HG02571 (cell line): Measurements from ENCODE around the gene SLC25A11.

ENCODE experiments used
- ATAC-seq: cut with Tn5 transposase; IDR thresholded peaks from one replicate; pipeline ENCODE4 v1.9.1; 2021; ENCODE audit warnings: mild to moderate bottlenecking, moderate library complexity; ENCODE audit not compliant: unreplicated experiment

The SLC25A11 gene

GRCh38 chr17:4896332-4897197 lies 43.3 kb downstream of the SLC25A11 start:
- no peak for ATAC-seq

- no peak for ATAC-seq
Measured at GRCh38 chr17:4895657-4896331, 44.1 kb downstream of the SLC25A11 start.

- no peak for ATAC-seq
Measured at GRCh38 chr17:4895121-4895520, 44.7 kb downstream of the SLC25A11 start.

GRCh38 chr17:4893721-4894560 lies 45.9 kb downstream of the SLC25A11 start:
- no peak for ATAC-seq

GRCh38 chr17:4893272-4893671 lies 46.6 kb downstream of the SLC25A11 start:
- no peak for ATAC-seq

- ATAC-seq, result no peak
Measured at GRCh38 chr17:4892499-4893221, 47.2 kb downstream of the SLC25A11 start.

GRCh38 chr17:4891411-4892410 lies 48.1 kb downstream of the SLC25A11 start:
- ATAC-seq, result no peak

- no peak for ATAC-seq
Measured at GRCh38 chr17:4887581-4887980, 52.3 kb downstream of the SLC25A11 start.
